CD14-positive monocyte (primary cell): Measurements from ENCODE around the gene NUDT6. TPM values are rescaled to one million over a fixed set of nuclear protein-coding genes. Genes with fewer than 3 reads are reported as not detected.

Experiments
- DNase-seq, 3 donors: peaks; one replicate each; pipeline ENCODE4 v3.0.0-alpha.2; 2011 to 2022
- H2AFZ ChIP-seq: 2 replicates; pipeline ENCODE4 v1.6.0; 2012; ENCODE audit warnings: mild to moderate bottlenecking, low read depth, low read length, inconsistent platforms; ENCODE audit not compliant: insufficient read depth, poor library complexity, severe bottlenecking
- H3K27ac ChIP-seq, 2 donors: 1 replicate in 1 of 2; 2 replicates in 1 of 2; pipeline ENCODE4 v1.5.1; 2012 to 2013; ENCODE audit warnings: low read length in 2 of 2, control low read depth in 1 of 2, inconsistent platforms in 1 of 2, low read depth in 1 of 2, mild to moderate bottlenecking in 1 of 2
- H3K27me3 ChIP-seq, 2 donors: one replicate each; pipeline versions ENCODE4 v1.6.0 to v1.6.1; 2011 to 2013; ENCODE audit warnings: low read length in 2 of 2; ENCODE audit not compliant: control insufficient read depth in 2 of 2, insufficient read depth in 2 of 2
- H3K36me3 ChIP-seq, 2 donors: replicated peaks in 1 of 2; 1 replicate in 1 of 2; 2 replicates in 1 of 2; pipeline versions ENCODE4 v1.5.1 to v1.6.1; 2012 to 2013; ENCODE audit warnings: low read length in 2 of 2, control low read depth in 1 of 2, inconsistent platforms in 1 of 2, mild to moderate bottlenecking in 1 of 2; ENCODE audit not compliant: insufficient read depth in 2 of 2, control insufficient read depth in 1 of 2
- H3K4me1 ChIP-seq, 2 donors: 1 replicate in 1 of 2; 2 replicates in 1 of 2; pipeline versions ENCODE4 v1.5.1 to v1.6.1; 2012 to 2013; ENCODE audit warnings: low read length in 2 of 2, control low read depth in 1 of 2, inconsistent platforms in 1 of 2, mild to moderate bottlenecking in 1 of 2, moderate library complexity in 1 of 2; ENCODE audit not compliant: insufficient read depth in 2 of 2, control insufficient read depth in 1 of 2
- H3K4me2 ChIP-seq: replicated peaks from 2 replicates; pipeline ENCODE3; 2012; ENCODE audit warnings: low read length, moderate library complexity, mild to moderate bottlenecking; ENCODE audit not compliant: poor library complexity, severe bottlenecking; ENCODE audit errors: extremely low read depth
- H3K4me3 ChIP-seq, 3 experiments: fragments of 200-600 bp in 1 of 3; sonication (generic) in 1 of 3; replicated peaks in 1 of 3; 1 replicate in 2 of 3; 2 replicates in 1 of 3; pipeline ENCODE4 v1.5.1; 2011 to 2013; ENCODE audit warnings: low read length in 3 of 3, mild to moderate bottlenecking in 3 of 3, control low read depth in 2 of 3, low read depth in 2 of 3, inconsistent platforms in 1 of 3, moderate library complexity in 1 of 3
- H3K79me2 ChIP-seq: 2 replicates; pipeline ENCODE4 v1.6.0; 2012; ENCODE audit warnings: mild to moderate bottlenecking, control low read depth, inconsistent platforms, low read length, moderate library complexity; ENCODE audit not compliant: insufficient read depth
- H3K9ac ChIP-seq: 2 replicates; pipeline ENCODE4 v1.6.0; 2017; ENCODE audit warnings: low read length, mild to moderate bottlenecking; ENCODE audit not compliant: insufficient read depth, poor library complexity, severe bottlenecking
- H3K9me3 ChIP-seq, 2 donors: replicated peaks in 1 of 2; 1 replicate in 1 of 2; 2 replicates in 1 of 2; pipeline versions ENCODE4 v1.5.1 to v1.6.1; 2012 to 2013; ENCODE audit warnings: low read length in 2 of 2, control low read depth in 1 of 2; ENCODE audit not compliant: control insufficient read depth in 1 of 2, insufficient read depth in 1 of 2
- H4K20me1 ChIP-seq: 2 replicates; pipeline ENCODE4 v1.6.0; 2012; ENCODE audit warnings: mild to moderate bottlenecking, low read length, control low read depth, moderate library complexity; ENCODE audit not compliant: insufficient read depth
- H3K27ac Mint-ChIP-seq, 7 donors: one replicate each; pipeline ENCODE4 v1.8.0; 2020; ENCODE audit warnings: mild to moderate bottlenecking in 7 of 7, mixed read lengths in 7 of 7, moderate library complexity in 6 of 7, inconsistent platforms in 2 of 7
- H3K27me3 Mint-ChIP-seq, 3 donors: one replicate each; pipeline ENCODE4 v1.8.0; 2021 to 2022; ENCODE audit warnings: low read depth in 3 of 3, mild to moderate bottlenecking in 3 of 3, mixed read lengths in 3 of 3, moderate library complexity in 3 of 3, inconsistent platforms in 1 of 3
- H3K36me3 Mint-ChIP-seq, 2 donors: one replicate each; pipeline ENCODE4 v1.8.0; 2020; ENCODE audit warnings: mixed read lengths in 2 of 2, inconsistent platforms in 1 of 2, mild to moderate bottlenecking in 1 of 2
- H3K4me1 Mint-ChIP-seq: one replicate; pipeline ENCODE4 v1.8.0; 2020; ENCODE audit warnings: mild to moderate bottlenecking, mixed read lengths
- H3K4me3 Mint-ChIP-seq, 2 donors: one replicate each; pipeline ENCODE4 v1.8.0; 2020; ENCODE audit warnings: mild to moderate bottlenecking in 2 of 2, mixed read lengths in 2 of 2, moderate library complexity in 1 of 2
- H3K9me3 Mint-ChIP-seq, 7 donors: one replicate each; pipeline ENCODE4 v1.8.0; 2020 to 2022; ENCODE audit warnings: mixed read lengths in 7 of 7, mild to moderate bottlenecking in 6 of 7, moderate library complexity in 6 of 7, inconsistent platforms in 2 of 7
- CTCF ChIP-seq: fragments of 200-600 bp; IDR thresholded peaks from one replicate; pipeline ENCODE4 v1.8.0; 2022; ENCODE audit warnings: antibody characterized with exemption, mild to moderate bottlenecking
- WGBS: methylation state at CpG from one replicate; pipeline ENCODE4 v1.1.5; 2013; ENCODE audit warnings: missing lambda C conversion rate; ENCODE audit not compliant: insufficient coverage; 5-methylcytosine and 5-hydroxymethylcytosine counted together
- intact Hi-C, 2 donors: fragments of 100-400 bp; cut with micrococcal nuclease; formaldehyde crosslinking; loops; one replicate each; pipeline versions ENCODE4 v1.15.0 to v1.15.1; 2023
- polyA plus RNA-seq, 3 donors: library from polyadenylated mRNA; depleted of rRNA in 1 of 3; unstranded in 2 of 3; stranded (reverse) in 1 of 3; fragments of 300-500 nt in 2 of 3; fragments of >200 nt in 1 of 3; fragmentation: Illumina TruSeq in 2 of 3; gene quantifications; 1 replicate in 2 of 3; 2 replicates in 1 of 3; pipeline ENCODE4 v1.2.3, GENCODE V29; 2012 to 2021

The NUDT6 gene
- polyA plus RNA-seq, 3 donors: 1.6 to 1.9 (median 1.6) TPM

DNA sequence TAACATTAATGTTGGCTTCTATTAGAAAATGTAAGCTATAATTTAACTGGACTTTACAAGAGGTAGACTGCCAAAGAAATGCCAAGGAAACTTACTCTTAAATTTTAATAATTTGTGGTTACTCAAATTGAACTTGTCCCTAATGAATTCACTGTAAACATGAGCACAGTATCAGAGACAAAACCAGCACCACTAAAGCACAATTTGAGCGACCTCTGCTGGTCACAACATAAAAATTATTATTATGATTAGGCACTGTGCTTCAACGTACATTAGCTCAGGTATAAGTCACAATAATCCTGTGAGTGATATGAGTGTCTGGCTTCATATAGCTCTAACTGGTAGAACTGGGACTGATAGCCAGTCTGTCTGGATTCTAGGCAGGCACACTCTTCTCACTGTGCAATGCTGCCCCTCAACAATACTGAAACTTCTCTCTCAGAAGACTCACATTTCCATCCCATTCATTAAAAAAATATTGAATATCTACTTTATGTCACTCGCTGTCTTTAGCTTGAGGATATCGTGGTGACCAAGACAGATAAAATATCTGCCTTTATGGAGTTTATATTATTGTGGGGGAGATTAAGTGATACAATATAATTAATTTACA, 8.0 kb downstream of the NUDT6 start:
- Histone ChIP-seq H3K27me3 (no peaks in the 10 kb centered on the region), H3K36me3 (peaks cover 0 to 6% of the 10 kb centered on the region in 2 donors), H2AFZ (no peak overlapping the region), H3K4me2 (no peak overlapping the region), H4K20me1 (no peaks in the 10 kb centered on the region), H3K9ac (no peak overlapping the region), H3K4me1 (no peaks in the 10 kb centered on the region), H3K27ac (no peak overlapping the region), H3K4me3 (no peak overlapping the region), H3K79me2 (no peaks in the 10 kb centered on the region), H3K9me3 (no peaks in the 10 kb centered on the region)
- no CpG with 5 or more reads among the region's 4 CpGs for WGBS
- H3K4me1 Mint-ChIP-seq: no peaks in the 10 kb centered on the region
- DNase-seq: no peak
- H3K36me3 Mint-ChIP-seq: peaks cover 3 to 13% of the 10 kb centered on the region in 2 donors
- H3K27me3 Mint-ChIP-seq: no peaks in the 10 kb centered on the region
- H3K27ac Mint-ChIP-seq: no peak overlapping the region
- H3K4me3 Mint-ChIP-seq: no peak overlapping the region
- intact Hi-C loops: no loop called here
- H3K9me3 Mint-ChIP-seq: no peaks in the 10 kb centered on the region
- TF ChIP-seq CTCF: no peak

- Mint-ChIP-seq H3K27ac (peak overlapping the region in 1 of 7 donors; percentile 10), H3K4me1 (no peaks in the 10 kb centered on the region), H3K4me3 (no peak overlapping the region), H3K36me3 (peaks cover 4 to 13% of the 10 kb centered on the region in 2 donors), H3K27me3 (no peaks in the 10 kb centered on the region), H3K9me3 (no peaks in the 10 kb centered on the region)
- Histone ChIP-seq H3K36me3 (peaks cover 0 to 6% of the 10 kb centered on the region in 2 donors), H4K20me1 (no peaks in the 10 kb centered on the region), H3K4me1 (no peaks in the 10 kb centered on the region), H2AFZ (no peak overlapping the region), H3K27me3 (no peaks in the 10 kb centered on the region), H3K79me2 (no peaks in the 10 kb centered on the region), H3K27ac (no peak overlapping the region), H3K4me2 (no peak overlapping the region), H3K9me3 (no peaks in the 10 kb centered on the region), H3K4me3 (no peak overlapping the region), H3K9ac (no peak overlapping the region)
- no peak for DNase-seq
- no peak for TF ChIP-seq CTCF
- WGBS: no CpG with 5 or more reads among the region's 1 CpG
- intact Hi-C loops: no loop called here
These were observed 9.4 kb downstream of the NUDT6 start for GRCh38 chr4:122912810-122913575.
